ENCODE measurements around the gene SOS1. TPM values are rescaled to one million over a fixed set of nuclear protein-coding genes. Genes with fewer than 3 reads are reported as not detected.

The SOS1 gene
- total RNA-seq, 4 donors from 2014 or later: 13.3 to 107 (median 40.8) TPM

DNA sequence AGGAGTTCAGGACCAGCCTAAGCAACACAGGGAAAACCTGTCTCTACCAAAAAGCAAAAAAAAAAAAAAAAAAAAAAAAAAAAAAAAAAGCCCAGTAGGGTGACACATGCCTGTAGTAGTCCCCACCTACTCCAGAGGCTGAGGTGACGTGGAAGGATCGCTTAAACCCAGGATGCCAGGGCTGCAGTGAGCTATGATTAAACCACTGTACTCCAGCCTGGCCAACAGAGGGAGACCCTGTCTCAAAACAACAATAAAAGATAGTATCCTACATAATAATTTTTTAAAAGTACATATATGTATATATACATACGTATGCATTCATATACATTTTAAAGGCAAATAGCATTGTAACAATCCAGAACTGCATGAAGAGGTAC lies 51.7 kb downstream of the SOS1 start:
- H3K27me3 ChIP-seq: no peaks in the 10 kb centered on the region
- no peak overlapping the region for H3K27ac ChIP-seq
- H3K4me1 ChIP-seq: no peaks in the 10 kb centered on the region
- TF ChIP-seq POLR2A (IDR thresholded peaks at IDR 0.05): no peak
- TF ChIP-seq, protein P1, sequence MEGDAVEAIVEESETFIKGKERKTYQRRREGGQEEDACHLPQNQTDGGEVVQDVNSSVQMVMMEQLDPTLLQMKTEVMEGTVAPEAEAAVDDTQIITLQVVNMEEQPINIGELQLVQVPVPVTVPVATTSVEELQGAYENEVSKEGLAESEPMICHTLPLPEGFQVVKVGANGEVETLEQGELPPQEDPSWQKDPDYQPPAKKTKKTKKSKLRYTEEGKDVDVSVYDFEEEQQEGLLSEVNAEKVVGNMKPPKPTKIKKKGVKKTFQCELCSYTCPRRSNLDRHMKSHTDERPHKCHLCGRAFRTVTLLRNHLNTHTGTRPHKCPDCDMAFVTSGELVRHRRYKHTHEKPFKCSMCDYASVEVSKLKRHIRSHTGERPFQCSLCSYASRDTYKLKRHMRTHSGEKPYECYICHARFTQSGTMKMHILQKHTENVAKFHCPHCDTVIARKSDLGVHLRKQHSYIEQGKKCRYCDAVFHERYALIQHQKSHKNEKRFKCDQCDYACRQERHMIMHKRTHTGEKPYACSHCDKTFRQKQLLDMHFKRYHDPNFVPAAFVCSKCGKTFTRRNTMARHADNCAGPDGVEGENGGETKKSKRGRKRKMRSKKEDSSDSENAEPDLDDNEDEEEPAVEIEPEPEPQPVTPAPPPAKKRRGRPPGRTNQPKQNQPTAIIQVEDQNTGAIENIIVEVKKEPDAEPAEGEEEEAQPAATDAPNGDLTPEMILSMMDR (IDR thresholded peaks at IDR 0.05): no peak
- no peaks in the 10 kb centered on the region for H3K36me3 ChIP-seq
- intact Hi-C loops (cut with DNase I; ENCODE audit: low total_unique reads): no loop called here
- no peak for DNase-seq
- no peak overlapping the region for H3K4me3 ChIP-seq
- no peaks in the 10 kb centered on the region for H3K9me3 ChIP-seq

DNA sequence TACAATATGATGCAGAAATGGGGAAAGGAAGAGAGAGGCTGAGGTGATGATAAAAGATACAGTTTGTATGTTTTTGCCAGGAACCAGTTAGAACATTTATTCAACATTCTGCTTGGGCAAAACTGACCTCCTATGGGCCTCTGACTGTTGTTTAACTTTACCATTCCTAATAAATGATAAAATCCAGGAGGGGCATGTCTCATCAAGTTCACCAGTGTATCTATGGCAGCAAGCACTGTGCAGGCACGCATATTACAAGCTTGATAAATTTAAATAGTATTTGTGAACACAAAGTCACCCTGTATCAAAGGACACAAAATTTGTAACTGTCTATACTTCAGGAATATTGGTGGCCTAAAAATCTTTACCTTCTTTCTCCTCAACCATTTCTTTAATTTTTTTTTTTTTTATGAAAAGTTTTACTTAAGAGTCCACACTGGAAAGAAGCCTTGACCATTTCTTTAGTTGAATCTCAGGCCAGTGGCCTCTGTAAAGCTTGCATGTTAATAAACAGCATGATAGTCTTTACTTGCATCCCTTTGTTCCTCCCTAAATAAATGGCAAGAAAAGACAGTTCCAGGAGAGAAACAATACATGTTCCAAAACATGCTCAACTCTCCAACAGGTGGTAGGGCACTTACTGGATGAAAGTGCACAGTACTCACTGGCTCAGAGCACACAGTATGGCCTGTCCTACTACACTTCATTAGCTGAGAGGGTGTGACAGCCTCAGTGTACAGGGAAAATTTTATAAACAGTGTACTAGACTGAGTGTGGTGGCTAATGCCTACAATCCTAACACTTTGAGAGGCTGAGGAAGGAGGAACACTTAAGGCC lies 52.3 kb downstream of the SOS1 start:
- H3K36me3 ChIP-seq: no peaks in the 10 kb centered on the region
- no peak for DNase-seq
- H3K27ac ChIP-seq: no peak overlapping the region
- H3K27me3 ChIP-seq: no peaks in the 10 kb centered on the region
- H3K4me1 ChIP-seq: no peaks in the 10 kb centered on the region
- no peak overlapping the region for H3K4me3 ChIP-seq
- intact Hi-C loops (cut with DNase I; ENCODE audit: low total_unique reads): no loop called here
- no peaks in the 10 kb centered on the region for H3K9me3 ChIP-seq
- TF ChIP-seq POLR2A (IDR thresholded peaks at IDR 0.05): no peak
- TF ChIP-seq, protein P1 (IDR thresholded peaks at IDR 0.05): no peak

DNA sequence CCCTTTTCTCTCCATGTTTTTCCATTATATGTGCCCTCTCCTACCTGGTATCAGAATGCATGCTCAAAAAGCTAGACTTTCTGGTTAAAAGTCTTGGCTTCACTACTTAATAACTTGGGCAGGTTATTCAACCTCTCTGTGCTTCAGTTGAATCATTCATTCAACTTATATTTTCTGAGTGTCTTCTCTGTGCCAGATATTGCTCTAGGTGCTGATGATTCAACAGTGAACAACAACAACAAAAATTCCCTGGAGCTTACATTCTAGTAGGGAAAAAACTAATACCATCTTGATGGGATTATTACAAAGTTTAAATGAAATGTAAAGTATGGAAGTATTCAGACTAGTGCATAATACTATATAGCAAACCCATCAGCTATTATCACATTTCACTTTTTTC lies 55.2 kb downstream of the SOS1 start:
- intact Hi-C loops (cut with DNase I; ENCODE audit: low total_unique reads): no loop called here

DNA sequence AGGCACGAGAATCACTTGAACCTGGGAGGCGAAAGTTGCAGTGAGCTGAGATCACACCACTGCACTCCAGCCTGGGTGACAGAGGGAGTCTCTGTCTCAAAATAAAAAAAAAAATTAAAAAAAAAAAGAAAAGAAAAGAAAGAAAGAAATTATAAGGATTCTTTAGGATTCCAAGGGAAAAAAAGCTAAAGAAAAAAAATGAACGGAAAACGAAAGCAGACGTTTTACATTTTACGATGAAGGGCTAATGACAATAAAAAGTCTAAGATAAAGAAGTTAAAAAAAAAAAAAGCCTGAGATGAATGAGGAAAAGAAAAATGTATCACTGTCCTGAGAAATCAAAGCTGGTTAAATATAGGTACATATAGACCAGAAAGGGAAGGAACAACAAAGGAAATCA lies 58.5 kb downstream of the SOS1 start:
- no peak for DNase-seq
- no peak overlapping the region for H3K4me3 ChIP-seq
- no peaks in the 10 kb centered on the region for H3K36me3 ChIP-seq
- no peaks in the 10 kb centered on the region for H3K9me3 ChIP-seq
- TF ChIP-seq, protein P1 (IDR thresholded peaks at IDR 0.05): no peak
- TF ChIP-seq POLR2A (IDR thresholded peaks at IDR 0.05): no peak
- intact Hi-C loops (cut with DNase I; ENCODE audit: low total_unique reads): no loop called here
- H3K4me1 ChIP-seq: no peaks in the 10 kb centered on the region
- no peak overlapping the region for H3K27ac ChIP-seq
- H3K27me3 ChIP-seq: no peaks in the 10 kb centered on the region

More for the DNA sequence above, 55.2 kb downstream of the SOS1 start:
- no peak overlapping the region for H3K27ac ChIP-seq
- TF ChIP-seq POLR2A (IDR thresholded peaks at IDR 0.05): no peak
- TF ChIP-seq, protein P1 (IDR thresholded peaks at IDR 0.05): no peak
- H3K27me3 ChIP-seq: no peaks in the 10 kb centered on the region
- DNase-seq: no peak
- H3K4me1 ChIP-seq: no peaks in the 10 kb centered on the region
- no peak overlapping the region for H3K4me3 ChIP-seq
- no peaks in the 10 kb centered on the region for H3K9me3 ChIP-seq
- no peaks in the 10 kb centered on the region for H3K36me3 ChIP-seq

DNA sequence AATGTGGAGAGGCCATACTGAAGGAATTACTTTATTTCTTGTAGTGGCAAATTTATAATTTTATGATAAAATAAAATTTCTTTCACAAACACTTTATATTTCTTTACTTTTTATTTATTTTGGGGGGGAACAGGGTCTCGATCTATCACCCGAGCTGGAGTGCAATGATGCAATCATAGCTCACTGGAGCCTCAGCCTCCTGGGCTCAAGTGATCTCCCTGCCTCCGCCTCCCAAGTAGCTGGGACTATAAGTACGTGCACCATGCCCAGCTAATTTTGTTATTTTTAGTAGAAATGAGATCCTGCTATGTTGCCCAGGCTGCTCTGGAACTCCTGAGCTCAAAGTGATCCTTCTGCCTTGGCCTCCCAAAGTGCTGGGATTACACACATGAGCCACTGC lies 59.6 kb downstream of the SOS1 start:
- no peaks in the 10 kb centered on the region for H3K27me3 ChIP-seq
- no peaks in the 10 kb centered on the region for H3K4me1 ChIP-seq
- no peak overlapping the region for H3K27ac ChIP-seq
- TF ChIP-seq, protein P1 (IDR thresholded peaks at IDR 0.05): no peak
- no peak for TF ChIP-seq POLR2A (IDR thresholded peaks at IDR 0.05)
- intact Hi-C loops (cut with DNase I; ENCODE audit: low total_unique reads): no loop called here
- DNase-seq: no peak
- no peaks in the 10 kb centered on the region for H3K36me3 ChIP-seq
- H3K4me3 ChIP-seq: no peak overlapping the region
- H3K9me3 ChIP-seq: no peaks in the 10 kb centered on the region

All from uterus (tissue), 4 donors.